Umbilical cord (tissue), 2 donors: Measurements from ENCODE around the gene IPO4. TPM values are rescaled to one million over a fixed set of nuclear protein-coding genes. Genes with fewer than 3 reads are reported as not detected.

Source experiments
- DNase-seq: peaks from one replicate; pipeline ENCODE4 v3.0.0-alpha.2; 2015; ENCODE audit warnings: low spot score
- total RNA-seq: library from RNA; depleted of rRNA; stranded (reverse); fragments of >200 nt; gene quantifications from one replicate; pipeline ENCODE4 v1.2.3, GENCODE V29; 2014; ENCODE audit warnings: low replicate concordance; ENCODE audit not compliant: insufficient read depth

IPO4 gene
- total RNA-seq, 1 donor from 2014 or later, result 7.7 TPM

GRCh38 chr14:24194873-24195185, 6.2 kb upstream of the IPO4 start:
- peak; percentile 14 for DNase-seq

GRCh38 chr14:24194186-24194872, 5.7 kb upstream of the IPO4 start:
- no peak for DNase-seq

- no peak for DNase-seq
Measured at GRCh38 chr14:24192933-24193332, 4.3 kb upstream of the IPO4 start.

GRCh38 chr14:24190416-24190815, 1.8 kb upstream of the IPO4 start:
- DNase-seq, result no peak

- no peak for DNase-seq
Measured at GRCh38 chr14:24189460-24189859, 844 bp upstream of the IPO4 start.

- DNase-seq, result no peak
Measured at GRCh38 chr14:24189059-24189375, 401 bp upstream of the IPO4 start.

GRCh38 chr14:24187539-24187915, 1.1 kb downstream of the IPO4 start:
- no peak for DNase-seq

GRCh38 chr14:24186831-24187538, 1.6 kb downstream of the IPO4 start:
- DNase-seq, result no peak

GRCh38 chr14:24185741-24186140, 2.9 kb downstream of the IPO4 start:
- DNase-seq, result no peak

- no peak for DNase-seq
Measured at GRCh38 chr14:24185026-24185425, 3.6 kb downstream of the IPO4 start.

GRCh38 chr14:24184104-24184970, 4.3 kb downstream of the IPO4 start:
- no peak for DNase-seq

- no peak for DNase-seq
Measured at GRCh38 chr14:24183014-24183481, 5.6 kb downstream of the IPO4 start.

GRCh38 chr14:24182110-24182882, 6.3 kb downstream of the IPO4 start:
- no peak for DNase-seq

GRCh38 chr14:24181371-24182077, 7.1 kb downstream of the IPO4 start:
- no peak for DNase-seq

- no peak for DNase-seq
Measured at GRCh38 chr14:24179961-24180796, 8.4 kb downstream of the IPO4 start.

- DNase-seq, result no peak
Measured at GRCh38 chr14:24179294-24179960, 9.2 kb downstream of the IPO4 start.

GRCh38 chr14:24178399-24179178, 10.0 kb downstream of the IPO4 start:
- no peak for DNase-seq

- DNase-seq, result no peak
Measured at GRCh38 chr14:24177891-24178290, 10.7 kb downstream of the IPO4 start.
